Peyer's patch (tissue), 4 donors: ENCODE data around the gene CEP95.

Experiments
- POLR2A ChIP-seq, 2 donors: fragments of 450-650 bp; IDR thresholded peaks; one replicate each; pipeline ENCODE4 v1.5.1; 2017; ENCODE audit warnings: antibody characterized with exemption in 2 of 2, mild to moderate bottlenecking in 2 of 2, moderate library complexity in 2 of 2
- TF ChIP-seq, protein P1 (sequence below), 6 experiments: fragments of 450-650 bp in 4 of 6; fragments of 200-600 bp in 2 of 6; sonication (generic) in 1 of 6; IDR thresholded peaks; one replicate each; pipeline ENCODE4 v1.5.1; 2017 to 2019; ENCODE audit warnings: antibody characterized with exemption in 6 of 6, mild to moderate bottlenecking in 3 of 6, moderate library complexity in 1 of 6

- no peak for TF ChIP-seq POLR2A (IDR thresholded peaks at IDR 0.05)
- TF ChIP-seq, protein P1, sequence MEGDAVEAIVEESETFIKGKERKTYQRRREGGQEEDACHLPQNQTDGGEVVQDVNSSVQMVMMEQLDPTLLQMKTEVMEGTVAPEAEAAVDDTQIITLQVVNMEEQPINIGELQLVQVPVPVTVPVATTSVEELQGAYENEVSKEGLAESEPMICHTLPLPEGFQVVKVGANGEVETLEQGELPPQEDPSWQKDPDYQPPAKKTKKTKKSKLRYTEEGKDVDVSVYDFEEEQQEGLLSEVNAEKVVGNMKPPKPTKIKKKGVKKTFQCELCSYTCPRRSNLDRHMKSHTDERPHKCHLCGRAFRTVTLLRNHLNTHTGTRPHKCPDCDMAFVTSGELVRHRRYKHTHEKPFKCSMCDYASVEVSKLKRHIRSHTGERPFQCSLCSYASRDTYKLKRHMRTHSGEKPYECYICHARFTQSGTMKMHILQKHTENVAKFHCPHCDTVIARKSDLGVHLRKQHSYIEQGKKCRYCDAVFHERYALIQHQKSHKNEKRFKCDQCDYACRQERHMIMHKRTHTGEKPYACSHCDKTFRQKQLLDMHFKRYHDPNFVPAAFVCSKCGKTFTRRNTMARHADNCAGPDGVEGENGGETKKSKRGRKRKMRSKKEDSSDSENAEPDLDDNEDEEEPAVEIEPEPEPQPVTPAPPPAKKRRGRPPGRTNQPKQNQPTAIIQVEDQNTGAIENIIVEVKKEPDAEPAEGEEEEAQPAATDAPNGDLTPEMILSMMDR (IDR thresholded peaks at IDR 0.05), result no peak
These were observed 47.4 kb downstream of the CEP95 start for GRCh38 chr17:64554028-64554637.
